ENCODE measurements around the gene ISYNA1. TPM values are rescaled to one million over a fixed set of nuclear protein-coding genes. Genes with fewer than 3 reads are reported as not detected.
A peak's percentile ranks its signal among the peaks of the same experiment; 100 is the strongest.

Gene ISYNA1
- total RNA-seq, 1 donor from 2014 or later = 68.5 TPM

- no peak for TF ChIP-seq CTCF (IDR thresholded peaks at IDR 0.05; ENCODE audit: unreplicated experiment)
- H3K36me3 Mint-ChIP-seq (ENCODE audit: low read depth, unreplicated experiment) = peaks cover 3% of the 10 kb centered on the region
- H3K4me3 Mint-ChIP-seq (ENCODE audit: unreplicated experiment) = no peak overlapping the region
- H3K27me3 Mint-ChIP-seq (ENCODE audit: unreplicated experiment) = peaks cover 6% of the 10 kb centered on the region
- H3K9me3 Mint-ChIP-seq (ENCODE audit: unreplicated experiment) = no peaks in the 10 kb centered on the region
- peak overlapping the region; percentile 54 for H3K27ac Mint-ChIP-seq (ENCODE audit: unreplicated experiment)
- H3K4me1 Mint-ChIP-seq (ENCODE audit: unreplicated experiment) = no peaks in the 10 kb centered on the region
- DNase-seq (ENCODE audit: low spot score) = no peak
Measured at GRCh38 chr19:18468517-18468916, 30.6 kb upstream of the ISYNA1 start.

- H3K27ac Mint-ChIP-seq (ENCODE audit: unreplicated experiment) = peak overlapping the region; percentile 54
- no peak for DNase-seq (ENCODE audit: low spot score)
- peak overlapping the region; percentile 44 for H3K4me3 Mint-ChIP-seq (ENCODE audit: unreplicated experiment)
- H3K27me3 Mint-ChIP-seq (ENCODE audit: unreplicated experiment) = peaks cover 6% of the 10 kb centered on the region
- TF ChIP-seq CTCF (IDR thresholded peaks at IDR 0.05; ENCODE audit: unreplicated experiment) = no peak
- H3K9me3 Mint-ChIP-seq (ENCODE audit: unreplicated experiment) = no peaks in the 10 kb centered on the region
- H3K36me3 Mint-ChIP-seq (ENCODE audit: low read depth, unreplicated experiment) = peaks cover 3% of the 10 kb centered on the region
- H3K4me1 Mint-ChIP-seq (ENCODE audit: unreplicated experiment) = no peaks in the 10 kb centered on the region
Measured at GRCh38 chr19:18467978-18468377, 30.0 kb upstream of the ISYNA1 start.

GRCh38 chr19:18466354-18466753 is 28.4 kb upstream of the ISYNA1 start:
- H3K27ac Mint-ChIP-seq (ENCODE audit: unreplicated experiment) = no peak overlapping the region
- peaks cover 7% of the 10 kb centered on the region for H3K27me3 Mint-ChIP-seq (ENCODE audit: unreplicated experiment)
- no peaks in the 10 kb centered on the region for H3K4me1 Mint-ChIP-seq (ENCODE audit: unreplicated experiment)
- H3K36me3 Mint-ChIP-seq (ENCODE audit: low read depth, unreplicated experiment) = peaks cover 6% of the 10 kb centered on the region
- no peak overlapping the region for H3K4me3 Mint-ChIP-seq (ENCODE audit: unreplicated experiment)
- DNase-seq (ENCODE audit: low spot score) = no peak
- no peaks in the 10 kb centered on the region for H3K9me3 Mint-ChIP-seq (ENCODE audit: unreplicated experiment)
- no peak for TF ChIP-seq CTCF (IDR thresholded peaks at IDR 0.05; ENCODE audit: unreplicated experiment)

- no peak for DNase-seq (ENCODE audit: low spot score)
- no peak overlapping the region for H3K4me3 Mint-ChIP-seq (ENCODE audit: unreplicated experiment)
- H3K27me3 Mint-ChIP-seq (ENCODE audit: unreplicated experiment) = peaks cover 7% of the 10 kb centered on the region
- peaks cover 6% of the 10 kb centered on the region for H3K36me3 Mint-ChIP-seq (ENCODE audit: low read depth, unreplicated experiment)
- no peaks in the 10 kb centered on the region for H3K9me3 Mint-ChIP-seq (ENCODE audit: unreplicated experiment)
- H3K4me1 Mint-ChIP-seq (ENCODE audit: unreplicated experiment) = no peaks in the 10 kb centered on the region
- no peak for TF ChIP-seq CTCF (IDR thresholded peaks at IDR 0.05; ENCODE audit: unreplicated experiment)
- no peak overlapping the region for H3K27ac Mint-ChIP-seq (ENCODE audit: unreplicated experiment)
Measured at GRCh38 chr19:18465964-18466339, 28.0 kb upstream of the ISYNA1 start.

GRCh38 chr19:18465214-18465963 is 27.5 kb upstream of the ISYNA1 start:
- Mint-ChIP-seq H3K4me3 (ENCODE audit: unreplicated experiment) (peak overlapping the region; percentile 83), H3K27ac (ENCODE audit: unreplicated experiment) (no peak overlapping the region), H3K4me1 (ENCODE audit: unreplicated experiment) (no peaks in the 10 kb centered on the region), H3K36me3 (ENCODE audit: low read depth, unreplicated experiment) (peaks cover 6% of the 10 kb centered on the region), H3K27me3 (ENCODE audit: unreplicated experiment) (peaks cover 7% of the 10 kb centered on the region), H3K9me3 (ENCODE audit: unreplicated experiment) (no peaks in the 10 kb centered on the region)
- DNase-seq (ENCODE audit: low spot score) = no peak
- no peak for TF ChIP-seq CTCF (IDR thresholded peaks at IDR 0.05; ENCODE audit: unreplicated experiment)

All from endothelial cell (in vitro differentiated cells).